Astrocyte (in vitro differentiated cells and primary cell): ENCODE measurements around the gene TMEM184B.

Experiments used
- CTCF ChIP-seq: IDR thresholded peaks from 2 replicates; pipeline ENCODE4 v1.5.1; 2011; ENCODE audit warnings: low read depth, mild to moderate bottlenecking, inconsistent platforms, low read length, moderate library complexity; ENCODE audit not compliant: insufficient read depth
- EZH2 ChIP-seq: IDR thresholded peaks from 2 replicates; pipeline ENCODE4 v1.6.1; 2012; ENCODE audit warnings: mild to moderate bottlenecking, low read length, inconsistent platforms; ENCODE audit not compliant: insufficient read depth

- TF ChIP-seq CTCF (no peak), EZH2 (no peak)
Measured at GRCh38 chr22:38316364-38317121, 43.7 kb upstream of the TMEM184B start.
